Measurements from ENCODE around the gene FAHD1.
A peak's percentile ranks its signal among the peaks of the same experiment; 100 is the strongest.

Gene FAHD1

DNA sequence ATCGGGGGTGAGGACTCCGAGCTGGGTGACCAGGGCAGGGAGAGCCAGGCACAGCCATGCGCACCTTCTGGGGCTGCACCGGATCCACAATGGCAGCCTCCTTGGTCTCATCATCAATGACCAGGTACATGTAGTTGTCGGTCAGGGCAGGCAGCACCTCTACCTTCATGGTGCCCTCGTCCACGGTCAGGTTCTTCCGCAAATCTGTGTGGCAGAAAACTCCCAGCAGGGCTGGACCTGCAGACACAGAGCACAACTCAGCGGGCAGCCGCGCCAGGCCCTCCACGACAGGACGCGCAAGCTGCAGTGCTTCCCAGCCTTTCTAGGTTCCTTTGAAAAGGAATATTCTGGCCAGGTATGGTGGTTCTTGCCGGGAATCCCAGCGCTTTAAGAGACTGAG is 4.2 kb upstream of the FAHD1 start:
- TF ChIP-seq, protein P1, sequence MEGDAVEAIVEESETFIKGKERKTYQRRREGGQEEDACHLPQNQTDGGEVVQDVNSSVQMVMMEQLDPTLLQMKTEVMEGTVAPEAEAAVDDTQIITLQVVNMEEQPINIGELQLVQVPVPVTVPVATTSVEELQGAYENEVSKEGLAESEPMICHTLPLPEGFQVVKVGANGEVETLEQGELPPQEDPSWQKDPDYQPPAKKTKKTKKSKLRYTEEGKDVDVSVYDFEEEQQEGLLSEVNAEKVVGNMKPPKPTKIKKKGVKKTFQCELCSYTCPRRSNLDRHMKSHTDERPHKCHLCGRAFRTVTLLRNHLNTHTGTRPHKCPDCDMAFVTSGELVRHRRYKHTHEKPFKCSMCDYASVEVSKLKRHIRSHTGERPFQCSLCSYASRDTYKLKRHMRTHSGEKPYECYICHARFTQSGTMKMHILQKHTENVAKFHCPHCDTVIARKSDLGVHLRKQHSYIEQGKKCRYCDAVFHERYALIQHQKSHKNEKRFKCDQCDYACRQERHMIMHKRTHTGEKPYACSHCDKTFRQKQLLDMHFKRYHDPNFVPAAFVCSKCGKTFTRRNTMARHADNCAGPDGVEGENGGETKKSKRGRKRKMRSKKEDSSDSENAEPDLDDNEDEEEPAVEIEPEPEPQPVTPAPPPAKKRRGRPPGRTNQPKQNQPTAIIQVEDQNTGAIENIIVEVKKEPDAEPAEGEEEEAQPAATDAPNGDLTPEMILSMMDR (IDR thresholded peaks at IDR 0.05; ENCODE audit: borderline replicate concordance, insufficient read depth, low read depth, low read length): no peak
- no peak overlapping the region for H3K4me3 ChIP-seq (ENCODE audit: low read depth, low read length)

DNA sequence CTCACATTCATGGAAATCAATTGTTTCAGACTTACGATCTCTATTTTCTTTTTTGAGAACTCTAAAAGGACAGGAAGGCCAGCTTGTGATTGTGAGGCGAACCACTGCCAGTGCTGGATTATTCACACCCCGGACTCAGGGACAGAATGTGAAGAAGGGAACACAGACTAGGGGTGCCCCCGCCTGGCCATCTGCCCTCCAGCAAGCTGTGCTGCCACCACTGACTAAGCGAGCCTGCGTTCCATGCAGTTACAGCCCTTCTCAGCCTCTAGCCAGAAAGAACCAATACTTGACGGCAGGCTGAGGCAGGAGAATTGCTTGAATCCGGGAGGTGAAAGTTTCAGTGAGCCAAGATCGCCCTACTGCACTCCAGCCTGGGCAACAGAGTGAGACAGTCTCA is 3.2 kb upstream of the FAHD1 start:
- H3K4me3 ChIP-seq (ENCODE audit: low read depth, low read length): no peak overlapping the region

DNA sequence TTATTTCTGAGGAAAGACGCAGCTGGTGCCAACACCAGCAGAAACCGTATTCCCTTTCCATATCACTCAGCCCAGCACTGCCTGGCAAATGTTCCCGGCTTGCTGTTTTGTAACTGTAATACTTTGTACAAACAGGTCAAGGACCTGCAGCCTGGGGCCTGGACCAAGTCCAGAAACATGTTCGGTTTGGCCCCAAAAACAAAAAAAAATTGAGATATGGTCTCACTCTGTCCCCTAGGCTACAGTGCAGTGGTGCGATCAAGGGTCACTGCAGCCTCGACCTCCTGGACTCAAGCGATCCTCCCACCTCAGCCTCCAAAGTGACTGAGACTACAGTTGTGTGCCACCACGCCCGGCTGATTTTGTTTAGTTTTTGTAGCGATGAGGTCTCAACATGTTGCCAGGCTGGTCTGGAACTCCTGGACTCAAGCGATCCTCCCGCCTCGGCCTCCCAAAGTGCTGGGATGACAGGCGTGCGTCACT is 1.6 kb upstream of the FAHD1 start:
- TF ChIP-seq, protein P1 (IDR thresholded peaks at IDR 0.05; ENCODE audit: borderline replicate concordance, insufficient read depth, low read depth, low read length): no peak
- H3K4me3 ChIP-seq (ENCODE audit: low read depth, low read length): no peak overlapping the region

More for the DNA sequence above, 3.2 kb upstream of the FAHD1 start:
- TF ChIP-seq, protein P1 (IDR thresholded peaks at IDR 0.05; ENCODE audit: borderline replicate concordance, insufficient read depth, low read depth, low read length): peak; percentile 37; the same call in 1 of the 2 replicates

DNA sequence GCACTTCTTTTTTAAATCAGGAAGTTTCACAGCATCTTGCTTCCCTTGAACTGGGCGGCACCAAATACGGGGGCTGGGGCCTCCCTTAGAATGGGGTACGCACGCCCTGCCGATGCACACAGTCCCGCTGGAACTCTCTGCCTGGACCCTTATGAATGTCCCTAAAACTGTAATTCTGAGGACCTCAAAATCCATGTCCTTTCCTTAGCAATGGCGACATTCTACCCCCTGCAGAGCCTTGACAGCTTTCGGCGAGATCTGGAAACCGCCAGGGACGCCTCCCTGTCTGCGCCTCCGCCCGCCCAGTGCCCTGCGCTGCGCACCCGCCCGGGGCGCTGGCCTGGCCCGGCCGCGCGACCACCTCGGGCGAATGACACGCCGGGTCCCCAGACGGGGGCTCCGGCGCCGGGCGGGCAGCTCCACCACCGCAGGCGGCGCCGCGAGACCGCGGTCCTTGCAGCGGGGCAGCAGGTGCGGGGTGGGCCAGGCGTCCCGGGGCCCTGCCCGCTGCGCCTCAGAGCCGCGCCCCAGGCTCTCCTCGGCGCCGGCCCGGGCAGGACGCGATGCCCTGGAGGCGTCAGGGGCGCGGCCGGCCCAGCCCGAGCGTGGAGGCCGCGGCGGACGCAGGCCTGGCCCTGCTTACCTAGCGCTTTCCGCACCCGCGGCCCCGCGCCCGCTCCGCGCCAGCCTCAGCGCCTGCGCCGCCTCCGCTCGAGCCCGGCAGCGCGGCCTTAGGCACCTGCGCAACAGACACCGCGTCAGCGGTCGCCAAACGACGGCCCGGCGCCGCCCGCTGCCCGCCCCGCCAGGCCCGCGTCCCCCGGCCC is 929 bp upstream of the FAHD1 start:
- peak overlapping the region; percentile 97 for H3K4me3 ChIP-seq (ENCODE audit: low read depth, low read length)
- TF ChIP-seq, protein P1 (IDR thresholded peaks at IDR 0.05; ENCODE audit: borderline replicate concordance, insufficient read depth, low read depth, low read length): 0 out of 2 replicates have a peak, but pooled peaks have one; percentile 22

DNA sequence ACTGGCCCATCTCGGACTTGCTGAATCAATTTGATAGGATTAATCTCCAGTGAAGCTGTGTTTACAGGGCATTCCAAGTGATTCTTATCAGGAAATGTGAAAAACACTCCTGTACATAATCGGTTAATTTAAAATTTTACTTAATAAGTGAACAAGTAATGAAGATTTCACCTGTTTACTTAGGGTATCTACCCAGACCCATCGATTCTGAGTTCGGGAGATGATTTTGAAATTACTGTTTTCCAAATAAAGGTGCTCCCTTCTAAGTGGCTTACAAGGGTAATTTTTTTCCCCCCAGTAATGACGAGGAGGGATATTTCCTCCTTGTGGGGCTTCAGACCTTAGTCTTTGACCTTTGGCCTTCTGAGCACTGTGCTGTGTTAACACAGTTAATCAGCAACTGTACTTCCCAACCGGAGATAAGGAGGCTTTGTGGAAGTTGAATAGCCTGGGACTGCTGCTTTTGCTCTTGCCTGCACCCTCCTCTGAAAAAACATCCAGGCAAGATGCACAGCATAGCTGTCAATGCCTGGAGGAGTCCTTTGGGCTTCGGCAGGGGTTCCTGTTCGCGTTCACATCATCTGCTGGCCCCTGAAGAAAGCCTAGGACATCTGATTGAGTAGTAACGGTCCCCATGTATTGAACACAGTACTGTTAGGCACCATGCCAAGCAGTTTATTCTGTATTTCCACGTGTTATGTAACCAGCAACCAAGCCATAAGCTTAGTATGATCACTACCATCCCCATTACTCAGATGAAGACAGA is 1.8 kb downstream of the FAHD1 start:
- H3K4me3 ChIP-seq (ENCODE audit: low read depth, low read length): no peak overlapping the region
- TF ChIP-seq, protein P1 (IDR thresholded peaks at IDR 0.05; ENCODE audit: borderline replicate concordance, insufficient read depth, low read depth, low read length): no peak

DNA sequence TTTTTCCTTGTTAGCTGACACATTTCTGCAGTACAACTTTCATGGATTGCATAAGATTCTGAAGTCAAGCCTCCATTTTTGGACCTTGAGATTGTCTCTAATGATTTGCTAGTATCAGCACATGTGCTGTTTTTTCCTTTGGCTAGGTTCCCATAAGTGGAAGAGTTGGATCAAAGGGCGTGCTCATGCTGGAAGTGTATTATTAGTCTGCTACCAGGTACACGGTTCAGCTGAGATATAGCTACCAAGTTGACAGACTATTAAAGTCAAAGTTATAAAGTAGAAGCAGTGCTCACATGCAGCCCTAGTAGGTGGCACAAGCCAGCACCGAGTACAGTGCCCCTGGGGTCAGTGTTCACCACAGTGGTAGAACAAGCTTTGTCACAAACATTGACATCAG is 3.2 kb downstream of the FAHD1 start:
- TF ChIP-seq, protein P1 (IDR thresholded peaks at IDR 0.05; ENCODE audit: borderline replicate concordance, insufficient read depth, low read depth, low read length): no peak

More for the DNA sequence above, 3.2 kb downstream of the FAHD1 start:
- no peak overlapping the region for H3K4me3 ChIP-seq (ENCODE audit: low read depth, low read length)

All from GM12875 (cell line).